HG02973 (cell line): ENCODE measurements around the gene GRM1.

Experiments used
- ATAC-seq: cut with Tn5 transposase; IDR thresholded peaks from one replicate; pipeline ENCODE4 v1.9.1; 2021; ENCODE audit warnings: moderate library complexity; ENCODE audit not compliant: unreplicated experiment

Gene GRM1

DNA sequence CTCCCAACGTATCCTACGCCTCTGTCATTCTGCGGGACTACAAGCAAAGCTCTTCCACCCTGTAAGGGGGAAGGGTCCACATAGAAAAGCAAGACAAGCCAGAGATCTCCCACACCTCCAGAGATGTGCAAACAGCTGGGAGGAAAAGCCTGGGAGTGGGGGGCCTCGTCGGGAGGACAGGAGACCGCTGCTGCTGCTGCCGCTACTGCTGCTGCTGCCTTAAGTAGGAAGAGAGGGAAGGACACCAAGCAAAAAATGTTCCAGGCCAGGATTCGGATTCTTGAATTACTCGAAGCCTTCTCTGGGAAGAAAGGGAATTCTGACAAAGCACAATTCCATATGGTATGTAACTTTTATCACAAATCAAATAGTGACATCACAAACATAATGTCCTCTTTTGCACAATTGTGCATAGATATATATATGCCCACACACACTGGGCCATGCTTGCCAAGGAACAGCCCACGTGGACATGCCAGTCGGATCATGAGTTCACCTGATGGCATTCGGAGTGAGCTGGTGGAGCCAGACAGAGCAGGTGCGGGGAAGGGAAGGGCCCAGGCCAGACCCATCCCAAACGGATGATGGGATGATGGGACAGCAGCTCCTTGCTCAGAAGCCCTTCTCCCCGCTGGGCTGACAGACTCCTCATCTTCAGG, 406.0 kb downstream of the GRM1 start:
- no peak for ATAC-seq

DNA sequence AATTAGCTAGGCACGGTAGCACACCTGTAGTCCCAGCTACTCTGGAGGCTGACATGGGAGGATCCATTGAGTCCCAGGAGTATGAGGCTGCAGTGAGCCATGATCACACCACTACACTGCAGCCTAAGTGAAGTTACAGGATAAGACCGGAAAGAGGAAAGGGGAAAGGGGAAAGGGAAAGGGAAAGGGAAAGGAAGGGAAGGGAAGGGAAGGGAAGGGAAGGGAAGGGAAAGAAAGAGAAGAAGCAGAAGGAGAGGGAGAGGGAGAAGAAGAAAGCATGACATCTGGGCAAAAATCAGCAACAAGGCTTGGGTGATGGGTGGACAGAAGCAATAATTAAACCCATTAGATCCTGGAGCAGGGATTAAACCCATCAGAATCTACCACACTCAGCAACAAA, 413.0 kb downstream of the GRM1 start:
- no peak for ATAC-seq

DNA sequence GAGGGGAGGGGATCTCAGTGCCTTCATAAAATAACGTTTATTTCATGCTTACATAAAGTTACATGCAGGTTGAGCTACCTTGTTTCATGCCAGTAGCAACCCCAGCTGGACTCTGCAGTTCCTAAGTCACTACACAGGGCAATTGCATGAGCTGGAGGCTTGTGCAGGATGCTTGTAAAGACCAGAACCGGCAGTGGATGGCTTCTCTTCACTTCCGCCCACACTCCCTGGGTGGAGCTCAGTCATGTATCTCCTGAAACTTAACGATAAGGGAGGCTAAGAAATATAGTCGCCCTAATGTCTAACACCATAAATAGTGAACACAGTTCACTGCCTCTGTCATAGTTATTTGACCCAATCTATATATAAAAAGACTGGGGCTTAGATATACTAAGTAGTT, 415.3 kb downstream of the GRM1 start:
- ATAC-seq, result no peak

DNA sequence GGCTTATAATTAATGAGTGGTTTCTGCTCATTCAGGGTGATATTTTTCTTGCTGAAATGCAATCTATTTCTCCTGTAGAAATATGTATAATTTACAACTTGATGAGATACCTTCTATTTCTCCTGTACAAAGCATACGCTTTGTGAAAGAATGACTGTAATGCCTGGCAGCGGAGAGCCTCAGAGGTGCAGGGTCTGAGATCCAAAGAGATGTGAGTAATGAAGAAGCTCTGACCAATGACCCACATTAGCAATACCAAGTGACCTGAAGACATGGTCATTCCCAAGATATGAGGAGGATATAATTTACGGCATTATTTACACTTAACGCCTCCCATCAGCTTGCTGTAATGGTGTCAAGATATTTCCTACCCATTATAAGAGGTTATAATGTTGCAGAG, 416.4 kb downstream of the GRM1 start:
- ATAC-seq, result no peak

DNA sequence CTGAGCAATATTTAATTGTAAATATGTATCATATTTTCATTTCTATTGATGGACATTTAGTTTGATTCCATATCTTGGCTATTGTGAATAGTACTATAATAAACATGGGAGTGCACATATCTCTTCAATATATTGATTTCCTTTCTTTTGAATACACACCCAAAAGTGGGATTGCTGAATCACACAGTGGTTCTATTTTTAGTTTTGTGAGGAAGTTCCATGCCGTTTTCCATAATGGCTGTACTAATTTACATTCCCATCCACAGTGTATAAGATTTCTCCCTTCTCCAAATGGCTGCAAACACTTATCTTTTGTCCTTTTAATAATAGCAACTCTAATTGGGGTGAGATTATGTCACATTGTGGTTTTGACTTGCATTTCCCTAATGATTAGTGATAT, 428.0 kb downstream of the GRM1 start:
- ATAC-seq, result no peak

DNA sequence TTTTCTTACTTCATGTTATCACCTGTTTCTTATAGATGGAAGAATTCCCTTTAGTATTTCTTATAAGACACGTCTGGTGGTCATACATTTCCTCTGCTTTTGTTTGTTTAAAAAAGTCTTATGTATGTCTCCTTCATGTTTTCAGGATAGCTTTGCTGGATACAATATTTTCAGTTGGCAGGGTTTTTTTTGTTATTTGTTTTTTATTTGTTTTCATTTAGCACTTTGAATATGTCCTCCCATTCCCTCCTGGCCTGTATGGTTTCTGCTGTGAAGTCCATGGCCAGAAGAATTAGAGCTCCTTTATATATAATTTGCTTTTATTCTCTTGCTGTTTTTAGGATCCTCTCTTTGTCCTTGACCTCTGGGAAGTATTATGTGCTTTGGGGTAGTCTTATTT, 432.1 kb downstream of the GRM1 start:
- no peak for ATAC-seq

DNA sequence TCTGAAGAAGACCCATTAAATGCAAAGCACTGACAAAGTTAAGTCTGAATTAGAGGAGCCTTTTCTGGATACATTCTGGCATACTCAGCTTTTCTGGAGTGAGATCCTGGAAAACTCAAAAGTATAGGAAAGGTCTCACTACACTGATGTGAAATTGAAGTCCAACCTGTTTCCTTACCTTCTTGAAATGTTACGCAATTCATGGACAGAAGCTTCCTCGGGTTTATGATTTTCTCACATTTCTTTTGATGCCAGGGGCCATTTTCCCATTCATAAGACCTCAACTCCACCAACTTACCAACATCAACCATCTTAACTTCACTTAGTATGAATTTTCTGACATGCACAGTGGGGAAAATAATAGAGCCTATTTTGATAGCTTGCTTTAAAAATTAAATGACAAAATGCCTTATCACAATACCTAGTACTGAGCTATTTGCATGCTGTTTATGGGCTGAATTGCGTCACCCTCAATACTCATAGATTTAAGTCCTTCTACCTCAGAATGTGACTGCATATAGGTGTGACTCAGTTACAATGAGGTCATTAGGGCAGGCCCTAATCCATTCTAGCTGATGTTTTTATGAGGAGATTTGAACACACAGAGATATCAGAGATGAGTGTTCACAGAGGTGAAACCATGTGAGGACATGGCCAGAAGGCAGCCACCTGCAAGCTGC, 441.4 kb downstream of the GRM1 start:
- ATAC-seq, result no peak

DNA sequence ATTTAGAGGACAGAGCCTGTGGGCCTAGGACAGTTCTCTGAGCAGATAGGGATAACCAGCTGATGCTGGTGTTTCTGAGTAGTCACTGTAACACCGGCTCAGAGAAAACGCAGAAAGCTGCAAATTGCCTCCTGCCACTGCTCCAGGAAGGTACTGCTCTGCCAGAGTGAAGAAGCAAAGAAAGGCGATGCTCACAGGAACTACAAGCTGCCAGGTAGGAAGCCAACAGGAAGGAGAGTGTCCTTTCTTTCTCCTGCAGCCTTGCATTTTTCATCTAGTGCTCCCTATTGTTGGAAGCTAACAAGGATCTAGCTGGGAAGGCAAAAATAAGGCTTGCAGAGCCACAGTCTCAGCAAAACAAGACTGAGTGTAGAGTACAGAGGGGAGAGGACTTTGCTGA, 444.1 kb downstream of the GRM1 start:
- ATAC-seq, result no peak

DNA sequence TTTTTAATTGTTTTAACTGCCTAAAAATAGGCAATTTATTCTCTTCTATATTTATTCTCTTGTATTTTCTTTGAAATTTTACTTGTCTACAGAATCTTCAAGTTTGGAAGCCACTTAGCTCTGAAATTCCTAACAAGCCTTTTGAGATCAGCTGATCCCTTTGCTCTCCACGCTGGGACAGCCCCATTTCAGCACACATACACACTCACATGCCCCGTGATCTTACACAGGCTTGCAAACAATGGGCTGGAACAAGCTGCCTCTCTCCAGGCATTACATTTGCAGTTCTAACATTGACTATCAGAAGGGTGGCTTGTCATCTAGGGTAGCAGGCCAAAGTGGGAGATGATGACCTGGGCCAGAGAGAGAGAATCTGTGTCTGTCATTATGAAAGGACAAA, 452.7 kb downstream of the GRM1 start:
- no peak for ATAC-seq

DNA sequence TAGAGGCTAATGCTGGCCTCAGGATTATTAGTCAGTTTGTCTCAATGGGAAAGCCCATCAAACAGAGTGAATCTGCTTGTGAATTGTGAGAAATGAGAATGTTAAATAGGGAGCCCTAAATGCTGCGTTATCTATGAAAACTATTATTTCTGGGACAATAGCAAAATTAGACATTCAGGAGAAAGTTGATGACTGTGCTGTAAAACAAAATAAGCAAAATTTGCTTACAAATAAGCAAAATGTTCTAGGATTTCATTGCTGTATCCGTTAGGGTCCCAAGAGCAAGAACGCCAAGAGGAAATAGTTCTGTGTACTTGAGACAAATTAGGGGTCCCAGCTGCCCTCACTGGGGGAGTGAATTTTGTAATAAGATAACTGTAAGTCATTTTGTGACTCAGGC, 455.5 kb downstream of the GRM1 start:
- no peak for ATAC-seq
